GM13977 (cell line): Measurements from ENCODE around the gene CCND3.

Source experiments
- DNase-seq: peaks from one replicate; pipeline ENCODE4 v3.0.0; 2012; ENCODE audit warnings: low spot score
- CTCF ChIP-seq: IDR thresholded peaks from 2 replicates; pipeline ENCODE4 v1.5.1; 2012; ENCODE audit warnings: mild to moderate bottlenecking, control low read depth; ENCODE audit not compliant: insufficient read depth; ENCODE audit errors: extremely low read depth, missing control alignments
- in situ Hi-C: fragments of 300-500 bp; cut with MboI; formaldehyde crosslinking; loops from one replicate; pipeline ENCODE4 v1.12.0; 2022; ENCODE audit warnings: low sequenced_read_pairs, low pct_unique_long_range_greater_than_20kb, mixed read lengths, inconsistent platforms; ENCODE audit not compliant: unreplicated experiment

The CCND3 gene

GRCh38 chr6:41936073-41936837 lies 5.4 kb downstream of the CCND3 start:
- TF ChIP-seq CTCF: peak; percentile 78
- in situ Hi-C loops: no loop called here
- peak; percentile 77 for DNase-seq

GRCh38 chr6:41935685-41936072 lies 5.9 kb downstream of the CCND3 start:
- in situ Hi-C loops: no loop called here
- TF ChIP-seq CTCF: no peak

GRCh38 chr6:41935193-41935574 lies 6.4 kb downstream of the CCND3 start:
- in situ Hi-C loops: no loop called here
- no peak for DNase-seq
- no peak for TF ChIP-seq CTCF

More at GRCh38 chr6:41935685-41936072, 5.9 kb downstream of the CCND3 start:
- no peak for DNase-seq

DNA sequence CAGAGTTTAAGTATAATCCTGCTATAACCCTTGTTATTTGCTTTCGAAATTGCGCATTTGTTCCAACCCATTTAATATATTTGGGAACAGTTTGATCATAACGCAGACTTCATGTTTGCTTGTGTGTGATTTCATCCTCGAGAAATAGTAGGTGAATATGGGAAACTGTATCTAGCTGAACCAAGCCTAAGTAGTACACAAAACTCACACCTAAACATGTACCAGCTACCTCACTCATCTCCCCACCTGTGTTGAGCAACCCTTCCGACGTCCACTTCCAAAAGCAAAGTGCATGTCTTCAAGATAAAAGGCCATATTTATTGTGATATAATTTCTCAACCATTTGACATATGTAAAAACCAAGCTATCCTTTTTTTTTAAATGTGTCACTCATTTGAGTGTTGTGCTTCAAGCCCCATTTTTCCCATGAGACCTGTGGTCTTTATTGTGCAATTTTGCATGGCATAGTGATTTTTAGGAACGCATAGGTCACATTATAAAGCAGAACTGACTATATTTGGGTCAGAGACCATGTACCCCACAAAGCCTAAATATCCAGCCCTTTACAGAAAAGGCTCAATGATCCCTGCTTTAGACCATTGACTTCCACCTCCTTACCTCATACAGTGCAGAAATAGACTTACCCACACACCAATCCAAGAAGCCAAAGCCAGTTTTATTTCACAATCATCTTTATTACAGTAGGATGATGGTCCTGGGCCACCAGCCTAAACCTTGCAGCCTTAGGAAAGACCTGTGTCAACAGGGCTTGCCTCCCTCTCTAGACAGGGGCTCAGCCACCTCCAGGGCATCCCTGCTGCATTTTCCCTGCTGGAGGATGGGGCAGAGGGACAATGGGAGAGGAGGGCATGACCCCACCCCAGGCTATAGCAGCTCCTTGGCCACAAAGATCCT lies 7.1 kb downstream of the CCND3 start:
- DNase-seq: no peak
- TF ChIP-seq CTCF: no peak
- in situ Hi-C loops: no loop called here

GRCh38 chr6:41932378-41932777 lies 9.2 kb downstream of the CCND3 start:
- DNase-seq: no peak
- no peak for TF ChIP-seq CTCF
- in situ Hi-C loops: no loop called here

GRCh38 chr6:41931792-41932191 lies 9.8 kb downstream of the CCND3 start:
- in situ Hi-C loops: no loop called here
- DNase-seq: no peak
- no peak for TF ChIP-seq CTCF
